Neural progenitor cell (in vitro differentiated cells): ENCODE measurements around the gene KCNQ1. TPM values are rescaled to one million over a fixed set of nuclear protein-coding genes. Genes with fewer than 3 reads are reported as not detected.

Experiments
- DNase-seq: peaks from one replicate; pipeline ENCODE4 v3.0.0-alpha.2; 2016; ENCODE audit warnings: low spot score
- H2AFZ ChIP-seq: fragments of 200-600 bp; sonication (generic); replicated peaks from 2 replicates; pipeline ENCODE4 v1.6.1; 2016; ENCODE audit warnings: antibody characterized with exemption
- H3F3A ChIP-seq: fragments of 200-600 bp; sonication (generic); 2 replicates; pipeline ENCODE4 v1.6.1; 2016; ENCODE audit warnings: antibody characterized with exemption, low read depth
- H3K27ac ChIP-seq: fragments of 200-600 bp; sonication (generic); 2 replicates; pipeline ENCODE4 v1.5.1; 2016; ENCODE audit warnings: mild to moderate bottlenecking
- H3K27me3 ChIP-seq: fragments of 200-600 bp; sonication (generic); 2 replicates; pipeline ENCODE4 v1.6.1; 2016; ENCODE audit warnings: mild to moderate bottlenecking, moderate library complexity
- H3K36me3 ChIP-seq: fragments of 200-600 bp; sonication (generic); 2 replicates; pipeline ENCODE4 v1.5.1; 2016
- H3K4me1 ChIP-seq: fragments of 200-600 bp; sonication (generic); 2 replicates; pipeline ENCODE4 v1.6.1; 2016; ENCODE audit warnings: mixed run types
- H3K4me2 ChIP-seq: fragments of 200-600 bp; sonication (generic); 2 replicates; pipeline ENCODE4 v1.6.1; 2016
- H3K4me3 ChIP-seq: fragments of 200-600 bp; sonication (generic); 2 replicates; pipeline ENCODE4 v1.5.1; 2016
- H3K79me2 ChIP-seq: fragments of 200-600 bp; sonication (generic); 2 replicates; pipeline ENCODE4 v1.6.1; 2016; ENCODE audit warnings: low read depth
- H3K9ac ChIP-seq: fragments of 200-600 bp; sonication (generic); 2 replicates; pipeline ENCODE4 v1.6.1; 2016
- H3K9me3 ChIP-seq: fragments of 200-600 bp; sonication (generic); 2 replicates; pipeline ENCODE4 v1.5.1; 2016; ENCODE audit warnings: low read depth
- H4K20me1 ChIP-seq: fragments of 200-600 bp; sonication (generic); 2 replicates; pipeline ENCODE4 v1.6.1; 2016; ENCODE audit warnings: low read depth
- H3K27ac Mint-ChIP-seq: 3 replicates; pipeline ENCODE4 v1.8.0; 2021; ENCODE audit warnings: mixed read lengths
- H3K27me3 Mint-ChIP-seq: 2 replicates; pipeline ENCODE4 v1.8.0; 2022; ENCODE audit warnings: low read depth, mild to moderate bottlenecking, inconsistent platforms, moderate library complexity, mixed read lengths; ENCODE audit not compliant: insufficient read depth
- H3K36me3 Mint-ChIP-seq: 3 replicates; pipeline ENCODE4 v1.8.0; 2021; ENCODE audit warnings: mixed read lengths
- H3K4me1 Mint-ChIP-seq: 3 replicates; pipeline ENCODE4 v1.8.0; 2021; ENCODE audit warnings: mixed read lengths
- H3K4me3 Mint-ChIP-seq: 3 replicates; pipeline ENCODE4 v1.8.0; 2021; ENCODE audit warnings: mild to moderate bottlenecking, moderate library complexity, mixed read lengths
- H3K9me3 Mint-ChIP-seq: 3 replicates; pipeline ENCODE4 v1.8.0; 2020; ENCODE audit warnings: mixed read lengths
- EZH2 ChIP-seq: fragments of 200-600 bp; sonication (generic); IDR thresholded peaks from 2 replicates; pipeline ENCODE4 v1.6.1; 2017; ENCODE audit warnings: antibody characterized with exemption, mild to moderate bottlenecking, moderate library complexity
- EZH2phosphoT487 ChIP-seq: fragments of 200-600 bp; sonication (generic); IDR thresholded peaks from 2 replicates; pipeline ENCODE4 v1.6.1; 2017; ENCODE audit warnings: antibody characterized with exemption
- total RNA-seq: library from RNA; depleted of rRNA; stranded (reverse); fragments of >200 nt; gene quantifications from 2 replicates; pipeline ENCODE4 v1.2.3, GENCODE V29; 2015; ENCODE audit warnings: low replicate concordance
- TF ChIP-seq, protein P1 (sequence below): fragments of 200-600 bp; sonication (generic); IDR thresholded peaks from 2 replicates; pipeline ENCODE4 v1.5.1; 2017; ENCODE audit warnings: antibody characterized with exemption, mild to moderate bottlenecking

Gene KCNQ1
- total RNA-seq, 1 donor from 2014 or later, result 0.11 TPM

- H3K27me3 ChIP-seq, result no peaks in the 10 kb centered on the region
- no peak overlapping the region for H3K27ac Mint-ChIP-seq
- H2AFZ ChIP-seq, result no peak overlapping the region
These were observed 389.9 kb downstream of the KCNQ1 start for GRCh38 chr11:2834503-2835273.

GRCh38 chr11:2835296-2835695 is 390.5 kb downstream of the KCNQ1 start:
- Histone ChIP-seq H4K20me1 (no peaks in the 10 kb centered on the region), H3K27me3 (no peaks in the 10 kb centered on the region), H3K4me2 (no peak overlapping the region), H3K27ac (no peak overlapping the region), H3K79me2 (no peaks in the 10 kb centered on the region), H2AFZ (no peak overlapping the region), H3K9ac (no peak overlapping the region), H3F3A (no peaks in the 10 kb centered on the region), H3K4me3 (no peak overlapping the region), H3K9me3 (no peaks in the 10 kb centered on the region), H3K4me1 (peaks cover 26% of the 10 kb centered on the region), H3K36me3 (no peaks in the 10 kb centered on the region)
- TF ChIP-seq, protein P1, sequence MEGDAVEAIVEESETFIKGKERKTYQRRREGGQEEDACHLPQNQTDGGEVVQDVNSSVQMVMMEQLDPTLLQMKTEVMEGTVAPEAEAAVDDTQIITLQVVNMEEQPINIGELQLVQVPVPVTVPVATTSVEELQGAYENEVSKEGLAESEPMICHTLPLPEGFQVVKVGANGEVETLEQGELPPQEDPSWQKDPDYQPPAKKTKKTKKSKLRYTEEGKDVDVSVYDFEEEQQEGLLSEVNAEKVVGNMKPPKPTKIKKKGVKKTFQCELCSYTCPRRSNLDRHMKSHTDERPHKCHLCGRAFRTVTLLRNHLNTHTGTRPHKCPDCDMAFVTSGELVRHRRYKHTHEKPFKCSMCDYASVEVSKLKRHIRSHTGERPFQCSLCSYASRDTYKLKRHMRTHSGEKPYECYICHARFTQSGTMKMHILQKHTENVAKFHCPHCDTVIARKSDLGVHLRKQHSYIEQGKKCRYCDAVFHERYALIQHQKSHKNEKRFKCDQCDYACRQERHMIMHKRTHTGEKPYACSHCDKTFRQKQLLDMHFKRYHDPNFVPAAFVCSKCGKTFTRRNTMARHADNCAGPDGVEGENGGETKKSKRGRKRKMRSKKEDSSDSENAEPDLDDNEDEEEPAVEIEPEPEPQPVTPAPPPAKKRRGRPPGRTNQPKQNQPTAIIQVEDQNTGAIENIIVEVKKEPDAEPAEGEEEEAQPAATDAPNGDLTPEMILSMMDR, result no peak
- TF ChIP-seq EZH2phosphoT487, result no peak
- no peak for TF ChIP-seq EZH2
- Mint-ChIP-seq H3K27me3 (peaks cover 5% of the 10 kb centered on the region), H3K27ac (peak overlapping the region; percentile 95), H3K4me1 (peaks cover 45% of the 10 kb centered on the region), H3K36me3 (no peaks in the 10 kb centered on the region), H3K4me3 (peak overlapping the region; percentile 35), H3K9me3 (peaks cover under 1% of the 10 kb centered on the region)
- no peak for DNase-seq

More at GRCh38 chr11:2834503-2835273, 389.9 kb downstream of the KCNQ1 start:
- H3K4me3 Mint-ChIP-seq, result no peak overlapping the region
- no peaks in the 10 kb centered on the region for H3F3A ChIP-seq
- no peaks in the 10 kb centered on the region for H3K36me3 Mint-ChIP-seq
- no peak overlapping the region for H3K4me2 ChIP-seq
- H3K79me2 ChIP-seq, result no peaks in the 10 kb centered on the region
- H3K9ac ChIP-seq, result no peak overlapping the region
- peaks cover 3% of the 10 kb centered on the region for H3K9me3 Mint-ChIP-seq
- DNase-seq, result no peak
- H3K36me3 ChIP-seq, result no peaks in the 10 kb centered on the region
- no peaks in the 10 kb centered on the region for H3K9me3 ChIP-seq
- H3K27me3 Mint-ChIP-seq, result peaks cover 5% of the 10 kb centered on the region
- H4K20me1 ChIP-seq, result no peaks in the 10 kb centered on the region
- H3K4me1 Mint-ChIP-seq, result peaks cover 39% of the 10 kb centered on the region
- H3K4me3 ChIP-seq, result no peak overlapping the region
- peaks cover 20% of the 10 kb centered on the region for H3K4me1 ChIP-seq
- no peak overlapping the region for H3K27ac ChIP-seq
- TF ChIP-seq EZH2 (no peak), EZH2phosphoT487 (no peak)
- TF ChIP-seq, protein P1, result no peak

- no peaks in the 10 kb centered on the region for H3K36me3 ChIP-seq
- peaks cover 26% of the 10 kb centered on the region for H3K4me1 ChIP-seq
- no peaks in the 10 kb centered on the region for H3K79me2 ChIP-seq
- no peak overlapping the region for H3K4me3 ChIP-seq
- no peak overlapping the region for H3K4me3 Mint-ChIP-seq
- no peaks in the 10 kb centered on the region for H3K36me3 Mint-ChIP-seq
- H3K9me3 ChIP-seq, result no peaks in the 10 kb centered on the region
- DNase-seq, result no peak
- H3K9me3 Mint-ChIP-seq, result no peaks in the 10 kb centered on the region
- no peak overlapping the region for H3K4me2 ChIP-seq
- H4K20me1 ChIP-seq, result no peaks in the 10 kb centered on the region
- H3K4me1 Mint-ChIP-seq, result peaks cover 50% of the 10 kb centered on the region
- H3K27me3 Mint-ChIP-seq, result peaks cover 7% of the 10 kb centered on the region
- no peaks in the 10 kb centered on the region for H3K27me3 ChIP-seq
- H3K27ac Mint-ChIP-seq, result peak overlapping the region; percentile 95
- H3K9ac ChIP-seq, result no peak overlapping the region
- H3F3A ChIP-seq, result no peaks in the 10 kb centered on the region
- no peak overlapping the region for H3K27ac ChIP-seq
- H2AFZ ChIP-seq, result no peak overlapping the region
- TF ChIP-seq, protein P1, result no peak
- TF ChIP-seq EZH2 (no peak), EZH2phosphoT487 (no peak)
These were observed 390.9 kb downstream of the KCNQ1 start for GRCh38 chr11:2835751-2836150.
